AG09319 (cell line): ENCODE measurements around the gene AFG3L2.

ENCODE experiments used
- DNase-seq: peaks from one replicate; pipeline ENCODE4 v3.0.0-alpha.2; 2010; ENCODE audit warnings: low read depth; ENCODE audit errors: extremely low read depth
- CTCF ChIP-seq: IDR thresholded peaks from 2 replicates; pipeline ENCODE4 v1.5.1; 2011; ENCODE audit warnings: low read depth, mild to moderate bottlenecking, inconsistent platforms, low read length, moderate library complexity

AFG3L2 gene

GRCh38 chr18:12321333-12321732, 55.7 kb downstream of the AFG3L2 start:
- DNase-seq = no peak
- no peak for TF ChIP-seq CTCF

- DNase-seq = no peak
- no peak for TF ChIP-seq CTCF
Observed at GRCh38 chr18:12318857-12319256, 58.2 kb downstream of the AFG3L2 start.

GRCh38 chr18:12318334-12318697, 58.7 kb downstream of the AFG3L2 start:
- TF ChIP-seq CTCF = no peak
- no peak for DNase-seq

- DNase-seq = no peak
- no peak for TF ChIP-seq CTCF
Observed at GRCh38 chr18:12317664-12318333, 59.2 kb downstream of the AFG3L2 start.

- no peak for TF ChIP-seq CTCF
- no peak for DNase-seq
Observed at GRCh38 chr18:12315911-12316310, 61.1 kb downstream of the AFG3L2 start.

- DNase-seq = no peak
- TF ChIP-seq CTCF = no peak
Observed at GRCh38 chr18:12315490-12315889, 61.5 kb downstream of the AFG3L2 start.

GRCh38 chr18:12314591-12315305, 62.3 kb downstream of the AFG3L2 start:
- no peak for DNase-seq
- no peak for TF ChIP-seq CTCF
